Measurements from ENCODE around the gene ARHGEF2. TPM values are rescaled to one million over a fixed set of nuclear protein-coding genes. Genes with fewer than 3 reads are reported as not detected.

ARHGEF2 gene
- total RNA-seq, 1 donor from 2014 or later = 211 TPM

GRCh38 chr1:155942578-155943141 lies 35.7 kb downstream of the ARHGEF2 start:
- Mint-ChIP-seq H3K4me1 (ENCODE audit: low read depth) (peaks cover 51% of the 10 kb centered on the region), H3K36me3 (ENCODE audit: low read depth) (peaks cover 30% of the 10 kb centered on the region), H3K27me3 (ENCODE audit: low read depth) (no peaks in the 10 kb centered on the region), H3K4me3 (ENCODE audit: low read depth) (no peak overlapping the region), H3K9me3 (no peaks in the 10 kb centered on the region), H3K27ac (peak overlapping the region; percentile 73)
- DNase-seq (ENCODE audit: low spot score) = no peak
- intact Hi-C loops (cut with micrococcal nuclease) = no loop called here

- peaks cover 47% of the 10 kb centered on the region for H3K4me1 Mint-ChIP-seq (ENCODE audit: low read depth)
- no peaks in the 10 kb centered on the region for H3K27me3 Mint-ChIP-seq (ENCODE audit: low read depth)
- no peaks in the 10 kb centered on the region for H3K9me3 Mint-ChIP-seq
- H3K4me3 Mint-ChIP-seq (ENCODE audit: low read depth) = no peak overlapping the region
- H3K36me3 Mint-ChIP-seq (ENCODE audit: low read depth) = peaks cover 26% of the 10 kb centered on the region
- intact Hi-C loops (cut with micrococcal nuclease) = no loop called here
- H3K27ac Mint-ChIP-seq = peak overlapping the region; percentile 83
- no peak for DNase-seq (ENCODE audit: low spot score)
Observed at GRCh38 chr1:155941845-155942531, 36.4 kb downstream of the ARHGEF2 start.

GRCh38 chr1:155940993-155941844 lies 37.1 kb downstream of the ARHGEF2 start, which contains the start of gene RXFP4:
TSS of gene RXFP4 (plus strand) at chr1:155941638. CDS start at chr1:155941710, 72 bp downstream.
- H3K4me1 Mint-ChIP-seq (ENCODE audit: low read depth) = peaks cover 39% of the 10 kb centered on the region
- peaks cover 18% of the 10 kb centered on the region for H3K36me3 Mint-ChIP-seq (ENCODE audit: low read depth)
- H3K27ac Mint-ChIP-seq = peak within 1 kb of the TSS; percentile 83
- intact Hi-C loops (cut with micrococcal nuclease) = no loop called here
- no peak within 1 kb of the TSS for H3K4me3 Mint-ChIP-seq (ENCODE audit: low read depth)
- H3K27me3 Mint-ChIP-seq (ENCODE audit: low read depth) = no peaks in the 10 kb centered on the region
- no peaks in the 10 kb centered on the region for H3K9me3 Mint-ChIP-seq
- no peak for DNase-seq (ENCODE audit: low spot score)

- H3K27ac Mint-ChIP-seq = peak overlapping the region; percentile 83
- no peaks in the 10 kb centered on the region for H3K9me3 Mint-ChIP-seq
- no peak for DNase-seq (ENCODE audit: low spot score)
- no peak overlapping the region for H3K4me3 Mint-ChIP-seq (ENCODE audit: low read depth)
- intact Hi-C loops (cut with micrococcal nuclease) = no loop called here
- H3K4me1 Mint-ChIP-seq (ENCODE audit: low read depth) = peaks cover 35% of the 10 kb centered on the region
- H3K27me3 Mint-ChIP-seq (ENCODE audit: low read depth) = no peaks in the 10 kb centered on the region
- H3K36me3 Mint-ChIP-seq (ENCODE audit: low read depth) = peaks cover 15% of the 10 kb centered on the region
Observed at GRCh38 chr1:155940482-155940992, 37.8 kb downstream of the ARHGEF2 start.

- H3K27ac Mint-ChIP-seq = peak overlapping the region; percentile 6
- H3K4me3 Mint-ChIP-seq (ENCODE audit: low read depth) = no peak overlapping the region
- intact Hi-C loops (cut with micrococcal nuclease) = loop anchor here (1.0 to 2.0 kb wide), 2 partner anchors 51 to 129 kb away; no protein-coding TSS in a partner anchor
- H3K36me3 Mint-ChIP-seq (ENCODE audit: low read depth) = peaks cover 6% of the 10 kb centered on the region
- no peaks in the 10 kb centered on the region for H3K9me3 Mint-ChIP-seq
- peaks cover 29% of the 10 kb centered on the region for H3K4me1 Mint-ChIP-seq (ENCODE audit: low read depth)
- no peaks in the 10 kb centered on the region for H3K27me3 Mint-ChIP-seq (ENCODE audit: low read depth)
- DNase-seq (ENCODE audit: low spot score) = no peak
Observed at GRCh38 chr1:155938220-155938627, 40.1 kb downstream of the ARHGEF2 start.

- no peak overlapping the region for H3K4me3 Mint-ChIP-seq (ENCODE audit: low read depth)
- H3K36me3 Mint-ChIP-seq (ENCODE audit: low read depth) = peaks cover 25% of the 10 kb centered on the region
- no peaks in the 10 kb centered on the region for H3K27me3 Mint-ChIP-seq (ENCODE audit: low read depth)
- intact Hi-C loops (cut with micrococcal nuclease) = loop anchor here (1.0 kb wide), 3 partner anchors 42 to 119 kb away; partner anchors contain the start of gene LAMTOR2
- peak overlapping the region; percentile 58 for H3K27ac Mint-ChIP-seq
- H3K9me3 Mint-ChIP-seq = no peaks in the 10 kb centered on the region
- H3K4me1 Mint-ChIP-seq (ENCODE audit: low read depth) = peaks cover 26% of the 10 kb centered on the region
- DNase-seq (ENCODE audit: low spot score) = no peak
Observed at GRCh38 chr1:155934936-155935590, 43.3 kb downstream of the ARHGEF2 start.

GRCh38 chr1:155934097-155934935 lies 44.0 kb downstream of the ARHGEF2 start, which contains the start of gene KHDC4:
TSS of gene KHDC4 (minus strand) at chr1:155934413. CDS start at chr1:155934373, 40 bp downstream.
- Mint-ChIP-seq H3K27ac (peak within 1 kb of the TSS; percentile 58), H3K9me3 (no peaks in the 10 kb centered on the region), H3K36me3 (ENCODE audit: low read depth) (peaks cover 29% of the 10 kb centered on the region), H3K4me1 (ENCODE audit: low read depth) (peaks cover 28% of the 10 kb centered on the region), H3K27me3 (ENCODE audit: low read depth) (no peaks in the 10 kb centered on the region), H3K4me3 (ENCODE audit: low read depth) (no peak within 1 kb of the TSS)
- intact Hi-C loops (cut with micrococcal nuclease) = loop anchor here (1.0 kb wide), 3 partner anchors 43 to 120 kb away; partner anchors contain the start of gene LAMTOR2
- DNase-seq (ENCODE audit: low spot score) = peak; percentile 96

GRCh38 chr1:155933591-155934096 lies 44.7 kb downstream of the ARHGEF2 start:
- intact Hi-C loops (cut with micrococcal nuclease) = loop anchor here (1.0 kb wide), 3 partner anchors 44 to 121 kb away; partner anchors contain the start of gene LAMTOR2
- peaks cover 32% of the 10 kb centered on the region for H3K4me1 Mint-ChIP-seq (ENCODE audit: low read depth)
- peaks cover 36% of the 10 kb centered on the region for H3K36me3 Mint-ChIP-seq (ENCODE audit: low read depth)
- no peak overlapping the region for H3K4me3 Mint-ChIP-seq (ENCODE audit: low read depth)
- DNase-seq (ENCODE audit: low spot score) = no peak
- H3K9me3 Mint-ChIP-seq = no peaks in the 10 kb centered on the region
- no peak overlapping the region for H3K27ac Mint-ChIP-seq
- H3K27me3 Mint-ChIP-seq (ENCODE audit: low read depth) = no peaks in the 10 kb centered on the region

GRCh38 chr1:155932487-155932886 lies 45.9 kb downstream of the ARHGEF2 start:
- Mint-ChIP-seq H3K36me3 (ENCODE audit: low read depth) (peaks cover 48% of the 10 kb centered on the region), H3K27me3 (ENCODE audit: low read depth) (no peaks in the 10 kb centered on the region), H3K4me3 (ENCODE audit: low read depth) (peak overlapping the region; percentile 68), H3K4me1 (ENCODE audit: low read depth) (peaks cover 28% of the 10 kb centered on the region), H3K9me3 (no peaks in the 10 kb centered on the region), H3K27ac (peak overlapping the region; percentile 42)
- no peak for DNase-seq (ENCODE audit: low spot score)
- intact Hi-C loops (cut with micrococcal nuclease) = no loop called here

- no peak for DNase-seq (ENCODE audit: low spot score)
- peak overlapping the region; percentile 68 for H3K4me3 Mint-ChIP-seq (ENCODE audit: low read depth)
- H3K27ac Mint-ChIP-seq = peak overlapping the region; percentile 42
- peaks cover 52% of the 10 kb centered on the region for H3K36me3 Mint-ChIP-seq (ENCODE audit: low read depth)
- H3K27me3 Mint-ChIP-seq (ENCODE audit: low read depth) = no peaks in the 10 kb centered on the region
- H3K9me3 Mint-ChIP-seq = no peaks in the 10 kb centered on the region
- intact Hi-C loops (cut with micrococcal nuclease) = no loop called here
- peaks cover 28% of the 10 kb centered on the region for H3K4me1 Mint-ChIP-seq (ENCODE audit: low read depth)
Observed at GRCh38 chr1:155932081-155932480, 46.3 kb downstream of the ARHGEF2 start.

- peaks cover 28% of the 10 kb centered on the region for H3K4me1 Mint-ChIP-seq (ENCODE audit: low read depth)
- H3K27me3 Mint-ChIP-seq (ENCODE audit: low read depth) = no peaks in the 10 kb centered on the region
- no peak overlapping the region for H3K27ac Mint-ChIP-seq
- DNase-seq (ENCODE audit: low spot score) = no peak
- peak overlapping the region; percentile 70 for H3K4me3 Mint-ChIP-seq (ENCODE audit: low read depth)
- no peaks in the 10 kb centered on the region for H3K9me3 Mint-ChIP-seq
- intact Hi-C loops (cut with micrococcal nuclease) = no loop called here
- peaks cover 58% of the 10 kb centered on the region for H3K36me3 Mint-ChIP-seq (ENCODE audit: low read depth)
Observed at GRCh38 chr1:155931332-155932038, 46.9 kb downstream of the ARHGEF2 start.

Measured in activated T-helper 2 cell treated with anti-CD3 and anti-CD28 coated beads, Interferon-gamma antibody, Interleukin-2, Interleukin-4, amounts not matched to agents 10 μg/mL and 5 μg/mL and 100 μg/mL, durations not matched to agents 14 hours and 24 hours and 36 hours (primary cell).